ENCODE results near the gene TMEM175.

Gene TMEM175, protein sequence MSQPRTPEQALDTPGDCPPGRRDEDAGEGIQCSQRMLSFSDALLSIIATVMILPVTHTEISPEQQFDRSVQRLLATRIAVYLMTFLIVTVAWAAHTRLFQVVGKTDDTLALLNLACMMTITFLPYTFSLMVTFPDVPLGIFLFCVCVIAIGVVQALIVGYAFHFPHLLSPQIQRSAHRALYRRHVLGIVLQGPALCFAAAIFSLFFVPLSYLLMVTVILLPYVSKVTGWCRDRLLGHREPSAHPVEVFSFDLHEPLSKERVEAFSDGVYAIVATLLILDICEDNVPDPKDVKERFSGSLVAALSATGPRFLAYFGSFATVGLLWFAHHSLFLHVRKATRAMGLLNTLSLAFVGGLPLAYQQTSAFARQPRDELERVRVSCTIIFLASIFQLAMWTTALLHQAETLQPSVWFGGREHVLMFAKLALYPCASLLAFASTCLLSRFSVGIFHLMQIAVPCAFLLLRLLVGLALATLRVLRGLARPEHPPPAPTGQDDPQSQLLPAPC

DNA sequence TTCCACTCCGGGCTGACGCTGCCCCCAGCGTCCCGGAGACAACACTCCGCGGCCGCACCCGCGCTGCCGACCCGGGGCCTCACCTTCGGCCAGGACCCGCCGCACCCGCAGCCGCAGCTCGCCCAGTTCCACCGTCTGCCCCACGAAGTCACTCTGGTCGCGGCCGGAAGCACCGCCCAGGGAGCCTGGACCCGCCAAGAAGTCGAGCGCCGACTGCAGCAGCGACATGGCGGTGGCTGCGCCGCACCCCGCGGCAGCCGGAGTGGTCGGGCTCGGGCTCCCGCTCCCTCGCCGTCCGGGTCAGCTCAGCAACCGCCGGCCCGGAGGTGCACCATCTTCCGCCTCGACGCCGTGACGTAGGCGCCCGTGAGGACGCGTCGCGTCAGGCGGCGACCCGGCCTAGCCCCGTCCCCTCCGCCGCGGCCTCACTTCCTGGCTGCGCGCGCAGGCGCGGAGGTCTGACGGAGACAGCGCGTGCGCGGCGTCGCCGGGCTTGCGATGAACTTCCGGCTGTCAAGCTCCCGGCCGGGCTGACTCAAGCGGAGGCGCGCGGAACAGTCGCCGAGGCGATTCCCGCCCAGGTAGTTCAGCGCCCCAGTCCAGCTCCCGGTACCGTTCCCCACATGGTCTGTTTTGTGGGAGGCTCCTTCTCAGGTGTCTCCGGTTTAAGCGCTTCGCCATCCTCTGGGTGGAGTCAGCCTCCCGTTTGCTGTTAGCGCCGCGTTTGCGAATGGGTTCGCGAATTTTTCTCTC is at the start of gene TMEM175, which contains the start of gene GAK:
Gene TMEM175, plus strand, starts transcription at position 501 of the 753 bp plus-strand sequence. CDS start 15,280 bp downstream, outside the sequence.
Gene GAK, minus strand, starts transcription at position 357 of the 753 bp plus-strand sequence. Its CDS starts 129 bp downstream, at position 228.
- peak; percentile 93 to 94 for DNase-seq (ENCODE audit: low read depth in 2 of 2)

DNA sequence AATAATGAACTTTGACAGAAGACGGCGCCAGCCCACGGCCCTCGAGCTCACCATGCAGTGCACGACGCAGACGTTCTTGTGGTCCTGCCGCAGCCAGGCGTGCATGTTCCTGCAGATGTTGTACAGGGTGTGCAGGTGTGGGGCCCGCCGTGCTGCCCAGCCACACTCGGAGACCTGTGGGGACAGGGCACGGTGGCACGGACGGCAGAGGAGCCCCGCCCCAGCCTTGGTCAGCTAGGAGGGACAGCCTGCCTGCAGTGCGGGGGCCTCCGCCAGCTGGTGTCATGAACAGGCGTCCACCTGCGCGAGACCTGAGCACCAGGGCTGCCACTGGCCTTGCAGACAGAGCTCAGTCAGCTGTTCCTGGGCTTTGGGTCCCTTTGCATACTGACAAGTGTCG is 49.6 kb upstream of the TMEM175 start:
- no peak for DNase-seq (ENCODE audit: low read depth in 2 of 2)

DNA sequence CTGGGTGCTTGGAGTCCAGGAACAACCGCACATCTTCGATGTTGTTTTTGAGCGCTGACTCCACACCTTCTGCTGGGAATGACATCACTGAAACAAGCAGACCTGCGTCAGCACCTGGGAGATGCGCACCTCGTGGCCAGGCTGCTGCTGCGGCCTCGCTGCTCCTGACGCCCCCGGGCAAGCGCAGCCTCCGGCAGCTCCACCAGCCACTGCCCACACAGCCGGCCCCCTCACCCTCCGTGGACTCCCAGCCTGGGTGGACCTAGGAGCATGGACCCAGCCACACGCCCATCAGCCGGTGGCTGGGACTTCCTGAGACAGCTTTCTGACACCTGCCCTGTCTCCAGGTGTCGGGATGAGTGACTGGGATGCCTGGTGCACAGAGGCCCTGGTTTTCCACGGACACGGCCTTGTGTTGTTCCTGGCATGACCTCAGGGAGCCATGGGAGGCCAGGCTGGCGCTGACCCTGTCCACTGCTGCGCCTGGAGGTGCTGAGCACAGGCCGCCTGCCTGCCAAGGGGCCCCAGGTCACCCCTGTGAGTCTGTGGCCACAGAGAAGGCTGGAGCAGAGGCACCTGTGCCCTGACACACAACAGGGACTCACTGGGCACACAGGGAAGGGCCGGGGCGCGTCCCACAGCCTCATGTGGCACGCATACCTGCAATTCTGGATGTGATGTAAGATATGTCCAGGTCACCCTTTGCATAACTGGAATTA is 48.7 kb upstream of the TMEM175 start:
- no peak for DNase-seq (ENCODE audit: low read depth in 2 of 2)

DNA sequence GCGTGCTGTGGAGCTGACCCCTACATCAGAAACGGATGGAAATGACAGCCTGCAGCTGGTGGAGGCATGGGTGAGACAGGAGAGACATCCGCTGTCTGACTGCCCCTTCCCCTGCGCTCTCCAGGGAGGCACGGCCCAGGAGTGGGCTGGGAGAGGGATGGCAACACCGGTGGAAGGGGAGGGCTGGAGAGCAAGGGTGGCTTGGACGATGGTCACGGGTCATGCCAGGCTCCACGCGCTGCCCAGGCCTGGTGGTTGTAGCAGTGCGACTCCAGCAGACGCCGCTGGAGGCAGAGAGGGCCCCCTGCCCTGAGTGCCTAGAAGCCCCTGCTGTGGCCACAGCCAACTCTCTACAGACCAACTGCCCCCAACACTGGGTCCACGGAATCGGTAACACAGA is 48.0 kb upstream of the TMEM175 start:
- no peak for DNase-seq (ENCODE audit: low read depth in 2 of 2)

DNA sequence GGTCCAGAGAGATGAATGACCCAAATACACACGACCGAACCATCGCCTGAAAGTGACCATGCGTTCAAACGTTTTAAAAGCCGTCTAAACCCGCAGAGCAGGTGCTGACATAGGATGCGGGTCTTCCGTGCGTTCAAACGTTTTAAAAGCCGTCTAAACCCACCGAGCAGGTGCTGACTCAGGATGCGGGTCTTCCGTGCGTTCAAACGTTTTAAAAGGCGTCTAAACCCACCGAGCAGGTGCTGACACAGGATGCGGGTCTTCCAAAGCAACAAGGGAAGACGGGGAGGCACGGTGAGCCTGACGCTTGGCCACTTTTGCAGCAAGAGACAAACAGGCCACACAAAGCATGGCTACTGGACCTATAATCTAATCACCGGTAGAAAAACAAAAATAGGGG is 47.4 kb upstream of the TMEM175 start:
- DNase-seq (ENCODE audit: low read depth in 2 of 2), result no peak

DNA sequence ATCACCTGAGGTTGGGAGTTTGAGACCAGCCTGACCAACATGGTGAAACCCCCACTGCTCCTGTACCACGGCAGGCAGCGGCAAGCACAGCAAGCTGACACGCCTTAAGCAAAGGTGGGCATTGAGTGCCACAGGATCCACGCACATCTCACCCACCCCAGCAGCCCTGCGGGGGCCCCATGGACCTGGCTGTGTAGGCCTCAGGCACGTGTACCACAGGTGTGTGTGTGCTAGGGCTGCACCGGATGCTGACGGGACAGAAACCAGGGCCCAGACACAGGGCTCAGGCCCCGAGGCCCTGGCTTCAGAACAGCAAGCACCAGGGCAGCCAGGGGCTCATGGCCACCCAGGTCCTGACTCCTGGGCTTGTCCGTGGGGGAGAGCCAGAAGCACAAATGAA is 46.9 kb upstream of the TMEM175 start:
- no peak for DNase-seq (ENCODE audit: low read depth in 2 of 2)

DNA sequence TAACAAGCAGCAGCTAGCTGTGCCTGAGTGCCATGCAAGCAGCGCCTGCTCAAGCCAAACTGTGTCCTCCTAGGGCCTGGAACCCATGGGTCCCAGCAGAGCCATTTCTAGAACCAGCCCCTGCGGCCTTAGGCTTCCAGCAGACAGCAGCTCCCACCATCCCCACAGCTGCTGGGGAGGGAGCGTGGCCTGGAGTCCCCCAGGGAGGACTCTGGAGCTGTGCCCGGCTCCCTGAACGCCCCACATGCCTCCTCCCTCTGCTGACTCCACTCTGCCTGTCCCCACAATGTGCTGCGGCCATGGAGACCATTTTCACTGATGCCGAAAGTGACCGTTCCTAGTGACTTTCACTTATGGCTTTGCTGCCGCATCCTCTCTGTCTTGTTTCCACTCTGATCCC is 46.0 kb upstream of the TMEM175 start:
- no peak for DNase-seq (ENCODE audit: low read depth in 2 of 2)

DNA sequence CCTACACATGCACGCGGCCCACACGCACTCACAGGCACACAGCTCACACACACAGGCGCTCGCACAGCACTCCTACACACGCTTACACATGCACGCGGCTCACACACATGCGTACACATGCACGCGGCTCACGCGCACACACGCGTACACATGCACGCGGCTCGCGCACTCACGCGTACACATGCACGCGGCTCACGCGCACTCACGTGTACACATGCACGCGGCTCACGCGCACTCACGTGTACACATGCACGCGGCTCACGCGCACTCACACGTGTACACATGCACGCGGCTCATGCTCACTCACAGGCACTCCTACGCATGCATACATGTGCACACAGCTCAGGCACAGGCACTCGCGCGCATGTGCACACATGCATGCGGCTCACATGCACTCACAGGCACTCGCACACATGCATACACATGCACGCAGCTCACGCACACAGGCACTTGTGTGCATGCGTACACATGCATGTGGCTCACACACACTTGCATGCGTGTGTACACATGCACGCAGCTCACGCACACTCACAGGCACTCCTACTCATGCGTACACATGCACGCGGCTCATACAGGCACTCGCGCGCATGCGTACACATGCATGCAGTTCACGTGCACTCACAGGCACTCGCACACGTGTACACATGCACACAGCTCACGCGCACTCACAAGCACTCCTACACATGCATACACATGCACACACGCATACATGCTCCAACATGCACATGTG is 45.1 kb upstream of the TMEM175 start:
- DNase-seq (ENCODE audit: low read depth in 2 of 2), result no peak

DNA sequence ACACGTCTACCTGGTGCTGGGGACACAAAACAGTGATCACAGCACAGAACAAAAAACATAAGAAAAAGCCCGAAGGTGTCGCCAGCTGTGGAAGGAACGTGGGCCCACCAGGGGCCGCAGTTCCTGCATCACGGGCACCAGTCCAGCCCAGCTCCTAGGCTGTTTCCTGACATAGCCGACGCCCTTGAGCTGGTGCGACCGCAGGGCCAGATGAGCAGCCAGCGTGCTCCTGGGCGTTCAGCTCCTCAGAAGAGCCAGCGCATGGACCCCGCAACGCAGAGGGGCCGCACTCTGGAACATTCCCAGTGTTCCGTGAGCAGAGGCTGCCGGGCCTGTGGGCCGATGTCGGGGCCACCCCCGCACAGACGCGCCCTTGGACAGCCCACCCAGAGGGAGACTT is 44.2 kb upstream of the TMEM175 start:
- no peak for DNase-seq (ENCODE audit: low read depth in 2 of 2)

DNA sequence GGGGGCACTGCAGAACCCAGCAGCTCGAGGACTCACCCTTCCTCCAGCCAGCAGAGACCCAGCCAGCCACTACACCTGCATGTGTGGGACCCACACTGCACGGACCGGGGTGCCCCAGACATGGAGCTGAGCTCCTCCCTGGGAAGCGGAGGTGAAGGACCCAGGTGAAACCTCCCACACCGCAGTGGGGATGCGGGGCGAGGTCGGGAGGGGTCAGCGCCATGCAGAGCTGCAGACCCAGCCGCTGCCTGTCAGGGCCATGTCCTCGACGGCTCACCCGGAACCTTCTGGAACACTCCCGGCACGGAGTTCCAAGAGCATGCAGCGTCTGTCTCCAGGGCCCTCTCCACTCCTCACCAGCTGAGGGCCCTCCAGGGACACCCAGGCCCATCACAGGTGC is 42.7 kb upstream of the TMEM175 start:
- DNase-seq (ENCODE audit: low read depth in 2 of 2), result no peak

DNA sequence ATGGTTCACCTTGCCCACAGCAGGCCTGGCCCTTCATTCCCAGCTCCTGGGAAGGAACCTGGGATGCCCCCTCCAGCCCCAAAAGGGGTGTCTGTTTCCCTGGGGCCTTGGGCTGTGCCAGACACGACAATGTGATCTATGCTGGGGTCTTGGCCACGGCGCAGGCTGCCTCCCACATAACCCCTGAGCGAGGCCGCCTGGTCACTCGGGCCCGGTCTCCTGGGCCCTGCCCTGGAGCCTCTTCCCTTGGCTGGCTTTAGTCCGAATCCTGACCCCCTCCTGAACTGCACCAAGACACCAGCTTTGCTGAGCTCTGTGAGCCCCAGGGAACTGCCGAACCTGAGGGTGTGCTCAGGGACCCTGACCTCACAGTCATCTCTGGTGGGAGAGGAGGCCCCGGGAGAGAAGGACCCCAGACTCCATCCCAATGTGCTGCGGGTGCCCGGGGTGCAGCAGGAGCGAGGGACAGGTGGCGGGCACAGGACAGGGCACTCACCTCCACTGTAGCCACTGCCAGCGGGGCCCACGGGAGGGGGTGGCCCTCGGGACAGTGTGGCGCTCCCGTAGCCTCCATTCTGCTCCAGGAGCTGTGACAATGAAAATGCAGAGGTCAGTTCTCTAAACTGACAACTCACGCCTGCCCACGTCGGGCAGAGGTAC is 42.1 kb upstream of the TMEM175 start:
- DNase-seq (ENCODE audit: low read depth in 2 of 2), result no peak

DNA sequence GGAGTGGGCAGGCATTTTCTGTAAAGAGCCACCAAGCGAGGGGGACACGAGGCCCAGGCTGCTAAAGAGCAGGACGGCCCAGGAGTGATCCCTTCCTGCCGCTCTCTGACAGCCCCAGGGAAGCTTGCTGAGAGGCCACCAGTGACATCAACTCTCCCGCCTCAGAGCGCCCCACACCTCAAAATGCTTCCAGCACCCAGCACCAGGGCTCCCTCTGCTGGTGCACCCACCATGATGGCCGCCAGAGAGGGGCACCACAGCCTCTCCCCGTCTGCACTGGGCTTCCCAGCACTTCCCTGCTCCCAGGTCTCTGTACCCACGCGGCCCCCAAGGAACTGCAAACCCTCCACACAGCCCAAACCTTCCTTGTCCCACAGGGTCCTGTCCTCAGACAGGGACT is 40.5 kb upstream of the TMEM175 start:
- no peak for DNase-seq (ENCODE audit: low read depth in 2 of 2)

DNA sequence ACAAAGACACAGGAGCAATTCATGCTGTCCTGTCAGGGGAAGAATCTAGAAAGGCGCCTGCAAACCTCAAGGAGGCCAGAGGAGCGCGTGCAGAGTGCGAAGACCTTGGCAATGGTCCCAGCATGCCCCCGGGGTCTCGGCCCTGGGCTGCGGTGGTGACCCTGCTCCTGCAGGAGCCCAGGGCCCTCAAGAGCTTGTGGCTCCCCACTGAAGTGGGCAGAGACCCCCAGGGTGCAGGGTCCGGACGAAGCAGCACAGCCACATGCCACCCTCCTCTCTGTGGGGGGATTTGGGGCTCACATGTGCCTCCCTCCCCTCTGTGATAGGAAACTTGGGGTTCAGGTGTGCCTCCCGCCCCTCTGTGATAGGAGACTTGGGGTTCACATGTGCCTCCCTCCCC is 39.5 kb upstream of the TMEM175 start:
- no peak for DNase-seq (ENCODE audit: low read depth in 2 of 2)

DNA sequence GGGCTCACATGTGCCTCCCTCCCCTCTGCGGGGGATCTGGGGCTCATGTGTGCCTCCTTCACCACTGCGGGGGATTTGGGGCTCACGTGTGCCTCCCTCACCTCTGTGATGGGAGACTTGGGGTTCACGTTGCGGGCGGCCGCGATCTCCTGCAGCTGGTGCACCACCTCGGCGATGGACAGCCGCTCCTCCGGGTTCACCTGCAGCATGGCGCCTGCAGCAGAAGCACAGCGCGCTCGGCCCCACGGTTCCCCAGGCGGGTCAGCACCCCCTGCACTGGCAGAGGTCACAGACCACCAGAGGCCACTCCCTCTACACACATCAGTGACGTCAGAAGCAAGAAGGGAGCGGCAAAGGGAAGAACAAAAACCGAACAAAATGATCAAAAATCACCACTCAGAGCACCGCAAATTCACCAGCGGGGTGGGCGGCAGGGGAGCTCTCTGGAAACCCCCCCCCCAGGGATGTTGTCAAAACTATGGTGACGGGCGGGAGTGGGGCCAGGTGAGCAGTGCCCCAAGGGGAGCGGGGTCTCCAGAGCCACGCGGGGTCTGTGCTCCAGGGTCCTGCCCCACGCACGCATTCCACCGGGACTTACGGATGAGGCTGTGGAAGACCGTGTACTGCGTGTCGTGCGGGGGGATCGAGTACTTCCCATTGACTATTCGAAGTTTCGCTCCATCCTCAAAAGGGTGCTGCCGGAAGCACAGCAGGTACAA is 38.8 kb upstream of the TMEM175 start:
- DNase-seq (ENCODE audit: low read depth in 2 of 2), result no peak

DNA sequence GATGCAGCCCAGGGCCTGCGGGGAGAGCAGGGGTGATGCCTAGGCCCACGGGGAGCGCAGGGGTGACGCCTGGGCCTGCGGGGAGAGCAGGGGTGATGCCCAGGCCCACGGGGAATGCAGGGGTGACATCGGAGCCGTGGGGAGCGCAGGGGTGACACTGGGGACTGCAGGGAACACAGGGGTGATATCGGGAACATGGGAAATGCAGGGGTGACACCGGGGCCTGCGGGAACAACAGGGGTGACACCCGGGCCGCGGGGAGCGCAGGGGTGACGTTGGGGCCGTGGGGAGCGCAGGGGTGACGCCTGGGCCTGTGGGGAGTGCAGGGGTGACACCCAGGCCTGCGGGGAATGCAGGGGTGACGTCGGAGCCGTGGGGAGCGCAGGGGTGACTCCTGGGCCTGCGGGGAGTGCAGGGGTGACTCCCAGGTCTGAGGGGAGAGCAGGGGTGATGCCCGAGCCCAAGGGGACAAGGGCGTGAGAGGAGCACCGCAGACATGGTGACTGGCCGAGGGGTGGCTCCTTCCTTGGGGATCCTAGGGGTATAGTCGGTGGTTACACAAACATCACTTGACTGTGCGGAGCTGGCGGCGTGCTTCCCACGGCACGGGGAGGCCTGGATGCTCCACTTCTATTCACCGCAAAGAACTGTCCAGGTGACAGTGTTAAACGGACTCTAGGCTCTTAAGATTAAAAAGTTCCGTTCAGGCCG is 38.1 kb upstream of the TMEM175 start:
- no peak for DNase-seq (ENCODE audit: low read depth in 2 of 2)

DNA sequence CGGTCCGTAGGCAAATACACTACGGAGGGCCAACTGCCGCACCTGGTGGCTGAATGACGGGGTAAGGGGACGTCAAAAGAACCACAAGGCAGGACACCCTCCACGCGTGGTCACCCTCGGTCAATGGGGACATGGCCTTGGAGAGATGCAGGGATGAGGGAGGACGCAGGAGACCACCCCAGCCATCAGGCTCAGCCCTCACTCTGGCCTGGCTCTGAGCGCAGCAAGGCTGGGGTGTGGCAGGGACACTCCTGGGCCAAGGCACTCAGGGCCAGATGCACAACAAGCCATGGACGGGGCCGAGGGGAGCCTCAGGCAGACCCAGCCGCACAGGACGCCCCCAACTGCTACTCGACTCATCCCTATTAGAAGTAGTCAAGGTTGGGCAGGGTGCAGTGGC is 36.7 kb upstream of the TMEM175 start:
- DNase-seq (ENCODE audit: low read depth in 2 of 2), result no peak

DNA sequence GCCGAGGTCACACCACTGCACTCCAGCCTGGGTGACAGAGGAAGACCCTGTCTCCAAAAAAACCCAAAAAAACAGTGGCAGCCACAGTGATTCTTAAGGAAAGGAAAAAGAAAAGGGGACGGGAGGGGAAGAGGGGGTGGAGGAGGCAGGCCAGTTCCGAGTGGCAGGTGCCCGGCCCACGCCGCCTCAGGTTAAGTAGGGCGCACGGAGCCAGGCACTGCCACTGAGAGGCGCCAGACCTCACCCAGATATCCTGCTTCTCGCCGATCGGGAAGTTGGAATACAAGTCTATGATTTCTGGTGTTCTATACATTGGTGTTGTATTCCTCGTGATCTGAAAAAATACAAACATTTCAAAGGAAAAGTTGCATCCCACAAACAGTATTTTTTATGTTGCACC is 36.0 kb upstream of the TMEM175 start:
- DNase-seq (ENCODE audit: low read depth in 2 of 2), result no peak

DNA sequence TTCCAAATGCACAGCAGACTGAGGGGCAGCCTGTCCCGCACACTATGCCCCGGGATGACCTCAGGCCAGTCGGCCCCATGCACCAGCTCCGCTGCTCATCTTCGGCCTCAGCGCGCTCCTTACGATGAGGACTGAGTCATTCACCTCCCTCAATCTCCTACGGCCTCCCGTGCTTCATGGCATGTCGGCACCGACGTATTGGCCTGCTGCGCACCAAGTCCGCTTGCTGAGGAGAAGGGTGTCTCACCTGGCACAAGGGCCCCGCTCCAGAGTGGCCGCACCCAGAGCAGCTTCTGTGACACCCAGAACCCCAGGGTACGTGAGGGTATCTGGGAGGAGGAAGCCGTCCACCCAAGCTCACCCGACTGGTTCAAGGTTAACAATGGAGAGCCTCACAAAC is 35.6 kb upstream of the TMEM175 start:
- DNase-seq (ENCODE audit: low read depth in 2 of 2), result no peak

DNA sequence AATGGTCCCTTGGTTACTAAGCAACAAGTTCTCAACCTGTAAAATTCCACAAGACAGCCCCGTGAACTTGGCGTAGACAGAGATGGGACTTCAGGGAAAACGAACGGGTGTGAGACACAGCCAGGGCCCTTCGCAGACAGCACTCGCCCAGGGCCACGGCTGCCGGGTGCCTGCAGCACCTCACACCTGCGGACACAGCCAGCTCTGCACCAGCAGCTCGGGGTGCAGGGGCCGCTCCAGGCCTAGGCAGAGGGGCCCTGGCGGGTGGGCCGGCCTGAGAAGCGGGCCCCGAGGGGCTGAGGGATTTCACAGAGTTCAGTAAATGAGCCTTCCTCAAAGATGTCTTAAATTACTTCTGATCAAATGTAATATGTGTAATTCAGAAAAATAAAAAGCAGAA is 34.1 kb upstream of the TMEM175 start:
- DNase-seq (ENCODE audit: low read depth in 2 of 2), result no peak
